HFF-Myc (cell line): Measurements from ENCODE around the gene CPS1.

Experiments used
- DNase-seq: peaks from one replicate; pipeline ENCODE4 v3.0.0-alpha.2; 2011; ENCODE audit warnings: low read depth; ENCODE audit errors: extremely low read depth
- H3K4me3 ChIP-seq: replicated peaks from 2 replicates; pipeline ENCODE4 v1.5.1; 2011; ENCODE audit warnings: low read depth, mild to moderate bottlenecking, control low read depth, low read length
- TF ChIP-seq, protein P1 (sequence below): IDR thresholded peaks from 2 replicates; pipeline ENCODE4 v1.5.1; 2012; ENCODE audit warnings: mild to moderate bottlenecking, low read depth, low read length, control low read depth; ENCODE audit errors: missing control alignments

CPS1 gene

DNA sequence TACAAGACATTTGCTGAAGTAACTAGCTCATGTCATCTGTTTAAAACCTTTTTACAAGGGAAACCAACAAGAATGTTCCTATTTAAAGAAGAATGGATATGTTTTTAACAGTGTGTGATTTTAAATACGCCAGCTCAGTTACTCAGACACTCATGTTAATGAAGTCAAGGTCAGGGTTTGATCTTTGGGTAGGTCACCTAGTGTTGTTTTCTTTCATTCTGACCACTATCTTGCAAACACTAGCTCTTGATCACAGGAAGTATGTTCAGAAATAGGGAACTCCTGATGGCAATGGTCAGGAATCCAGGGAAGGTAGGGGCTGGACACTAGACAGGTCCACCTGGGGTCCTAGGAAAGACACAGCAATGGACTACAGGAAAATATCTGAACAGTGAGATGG lies 116.7 kb downstream of the CPS1 start:
- TF ChIP-seq, protein P1, sequence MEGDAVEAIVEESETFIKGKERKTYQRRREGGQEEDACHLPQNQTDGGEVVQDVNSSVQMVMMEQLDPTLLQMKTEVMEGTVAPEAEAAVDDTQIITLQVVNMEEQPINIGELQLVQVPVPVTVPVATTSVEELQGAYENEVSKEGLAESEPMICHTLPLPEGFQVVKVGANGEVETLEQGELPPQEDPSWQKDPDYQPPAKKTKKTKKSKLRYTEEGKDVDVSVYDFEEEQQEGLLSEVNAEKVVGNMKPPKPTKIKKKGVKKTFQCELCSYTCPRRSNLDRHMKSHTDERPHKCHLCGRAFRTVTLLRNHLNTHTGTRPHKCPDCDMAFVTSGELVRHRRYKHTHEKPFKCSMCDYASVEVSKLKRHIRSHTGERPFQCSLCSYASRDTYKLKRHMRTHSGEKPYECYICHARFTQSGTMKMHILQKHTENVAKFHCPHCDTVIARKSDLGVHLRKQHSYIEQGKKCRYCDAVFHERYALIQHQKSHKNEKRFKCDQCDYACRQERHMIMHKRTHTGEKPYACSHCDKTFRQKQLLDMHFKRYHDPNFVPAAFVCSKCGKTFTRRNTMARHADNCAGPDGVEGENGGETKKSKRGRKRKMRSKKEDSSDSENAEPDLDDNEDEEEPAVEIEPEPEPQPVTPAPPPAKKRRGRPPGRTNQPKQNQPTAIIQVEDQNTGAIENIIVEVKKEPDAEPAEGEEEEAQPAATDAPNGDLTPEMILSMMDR = no peak
- H3K4me3 ChIP-seq = no peak overlapping the region
- no peak for DNase-seq

DNA sequence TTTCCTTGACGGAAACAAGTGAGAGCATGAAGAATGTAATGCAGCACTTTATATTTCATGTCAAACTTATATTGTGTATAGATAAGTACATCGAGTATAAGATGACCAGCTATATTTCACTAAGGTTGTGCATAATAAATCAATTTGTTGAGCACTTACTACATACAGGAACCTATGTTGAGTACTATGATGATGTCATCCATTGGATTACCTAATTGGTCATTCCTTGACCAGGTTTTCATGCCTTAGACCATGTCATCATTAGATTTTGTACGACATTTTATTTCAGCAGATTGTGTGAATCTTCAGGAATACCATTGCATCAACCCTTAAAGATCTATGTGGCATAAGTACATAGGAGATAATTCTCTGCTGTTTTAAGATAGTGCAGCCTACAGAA lies 119.7 kb downstream of the CPS1 start:
- H3K4me3 ChIP-seq = no peak overlapping the region
- no peak for DNase-seq
- TF ChIP-seq, protein P1 = no peak

- TF ChIP-seq, protein P1 = no peak
- no peak for DNase-seq
- H3K4me3 ChIP-seq = no peak overlapping the region
These were observed 125.1 kb downstream of the CPS1 start for GRCh38 chr2:210681491-210681890.

- DNase-seq = no peak
- TF ChIP-seq, protein P1 = no peak
- no peak overlapping the region for H3K4me3 ChIP-seq
These were observed 130.0 kb downstream of the CPS1 start for GRCh38 chr2:210686401-210686800.

GRCh38 chr2:210687786-210688470 lies 131.5 kb downstream of the CPS1 start:
- no peak overlapping the region for H3K4me3 ChIP-seq
- no peak for DNase-seq
- TF ChIP-seq, protein P1 = no peak

DNA sequence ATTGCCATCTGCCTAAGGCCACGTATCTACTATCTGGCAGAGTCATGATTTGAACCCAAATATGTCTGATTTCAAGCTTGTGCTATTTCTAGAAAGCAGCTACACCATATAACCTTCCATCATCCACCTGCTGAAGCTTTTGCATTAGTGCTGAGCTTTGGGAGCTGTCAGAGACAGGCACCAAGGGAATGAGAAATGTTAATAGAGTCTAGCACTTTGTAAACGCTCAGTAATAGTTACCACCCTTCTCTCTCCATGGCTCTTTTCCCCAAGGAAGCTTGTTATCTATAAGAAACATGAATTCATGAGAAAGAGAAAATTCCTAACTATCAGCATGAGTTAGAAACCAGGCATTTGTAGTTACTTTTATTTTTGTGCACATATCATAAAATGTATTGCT lies 151.5 kb downstream of the CPS1 start:
- TF ChIP-seq, protein P1 = no peak
- no peak overlapping the region for H3K4me3 ChIP-seq
- no peak for DNase-seq

DNA sequence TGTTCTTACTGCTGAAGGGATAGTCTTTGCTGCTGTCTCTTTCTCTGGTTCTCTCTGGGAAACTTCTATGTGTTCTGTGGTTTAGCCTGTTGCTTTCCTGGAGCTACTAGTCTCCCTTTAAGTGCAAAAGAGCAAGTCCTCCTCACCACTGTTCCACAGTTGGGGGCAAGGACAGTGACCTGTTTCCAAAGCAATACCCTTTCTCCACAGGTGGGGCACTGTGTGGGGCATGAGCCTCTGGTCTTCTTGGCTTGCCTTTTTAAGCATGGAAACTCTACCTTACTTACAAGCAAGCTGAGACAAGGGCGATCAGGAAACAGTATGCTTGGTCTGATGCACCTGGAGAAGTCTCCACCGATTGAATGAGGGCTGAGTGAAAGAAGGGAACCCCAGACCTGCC lies 156.7 kb downstream of the CPS1 start:
- DNase-seq = no peak
- no peak overlapping the region for H3K4me3 ChIP-seq
- TF ChIP-seq, protein P1 = no peak
